GM13977 (cell line): ENCODE data around the gene FASTKD2.

ENCODE experiments used
- DNase-seq: peaks from one replicate; pipeline ENCODE4 v3.0.0; 2012; ENCODE audit warnings: low spot score
- CTCF ChIP-seq: IDR thresholded peaks from 2 replicates; pipeline ENCODE4 v1.5.1; 2012; ENCODE audit warnings: mild to moderate bottlenecking, control low read depth; ENCODE audit not compliant: insufficient read depth; ENCODE audit errors: extremely low read depth, missing control alignments
- in situ Hi-C: fragments of 300-500 bp; cut with MboI; formaldehyde crosslinking; loops from one replicate; pipeline ENCODE4 v1.12.0; 2022; ENCODE audit warnings: low sequenced_read_pairs, low pct_unique_long_range_greater_than_20kb, mixed read lengths, inconsistent platforms; ENCODE audit not compliant: unreplicated experiment

Gene FASTKD2

DNA sequence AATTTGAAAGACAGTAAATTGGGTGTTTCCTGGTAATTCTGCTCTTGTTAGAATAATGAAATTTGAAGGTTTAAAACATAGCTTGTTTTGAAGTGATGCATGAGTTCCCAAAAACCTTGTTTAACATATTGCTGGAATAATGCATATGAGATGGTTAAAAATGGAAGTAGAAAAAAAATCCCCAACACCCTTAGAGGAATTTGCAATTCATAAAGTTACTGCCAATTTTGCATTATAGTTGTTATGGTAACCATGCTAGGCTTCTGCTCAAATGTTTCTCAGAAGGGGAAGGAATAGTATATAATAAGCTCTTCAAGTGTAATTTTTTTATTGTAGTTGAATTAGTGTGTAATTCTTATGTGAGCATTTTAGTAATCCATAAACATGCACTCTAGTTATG lies 49.1 kb downstream of the FASTKD2 start:
- in situ Hi-C loops = no loop called here
- DNase-seq = no peak
- TF ChIP-seq CTCF = no peak

- in situ Hi-C loops = no loop called here
- no peak for DNase-seq
- TF ChIP-seq CTCF = no peak
Observed at GRCh38 chr2:206820807-206821206, 55.4 kb downstream of the FASTKD2 start.

- in situ Hi-C loops = no loop called here
Observed at GRCh38 chr2:206823178-206823577, 57.8 kb downstream of the FASTKD2 start.

GRCh38 chr2:206824087-206824618 lies 58.7 kb downstream of the FASTKD2 start:
- no peak for TF ChIP-seq CTCF
- in situ Hi-C loops = no loop called here

More at GRCh38 chr2:206823178-206823577, 57.8 kb downstream of the FASTKD2 start:
- DNase-seq = no peak
- TF ChIP-seq CTCF = no peak

GRCh38 chr2:206824993-206825392 lies 59.6 kb downstream of the FASTKD2 start:
- DNase-seq = no peak

More at GRCh38 chr2:206824087-206824618, 58.7 kb downstream of the FASTKD2 start:
- DNase-seq = no peak

GRCh38 chr2:206831442-206831995 lies 66.1 kb downstream of the FASTKD2 start:
- in situ Hi-C loops = no loop called here
- DNase-seq = no peak
- no peak for TF ChIP-seq CTCF

More at GRCh38 chr2:206824993-206825392, 59.6 kb downstream of the FASTKD2 start:
- TF ChIP-seq CTCF = no peak
- in situ Hi-C loops = no loop called here
